ENCODE measurements around the gene MLF2.
"Not testable (repeated sequence)": the region's sequence is repeated elsewhere in the genome, so short reads cannot be mapped to it uniquely, and the experiment has no call there.

MLF2 gene

DNA sequence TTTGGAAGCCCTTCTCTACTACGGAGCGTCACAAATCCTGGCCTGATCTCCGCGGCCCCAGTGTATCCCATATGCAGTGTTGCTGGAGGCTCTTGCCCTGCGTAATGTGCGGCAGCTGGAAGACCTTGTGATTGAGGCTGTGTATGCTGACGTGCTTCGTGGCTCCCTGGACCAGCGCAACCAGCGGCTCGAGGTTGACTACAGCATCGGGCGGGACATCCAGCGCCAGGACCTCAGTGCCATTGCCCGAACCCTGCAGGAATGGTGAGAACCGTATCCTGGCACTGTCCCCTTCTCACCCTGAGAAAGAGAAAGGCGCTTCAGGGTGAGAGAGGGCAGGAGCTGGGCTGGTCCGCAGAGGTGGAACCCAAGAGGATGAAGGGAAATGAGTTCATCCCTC, 23.8 kb downstream of the MLF2 start:
- DNase-seq = no peak

DNA sequence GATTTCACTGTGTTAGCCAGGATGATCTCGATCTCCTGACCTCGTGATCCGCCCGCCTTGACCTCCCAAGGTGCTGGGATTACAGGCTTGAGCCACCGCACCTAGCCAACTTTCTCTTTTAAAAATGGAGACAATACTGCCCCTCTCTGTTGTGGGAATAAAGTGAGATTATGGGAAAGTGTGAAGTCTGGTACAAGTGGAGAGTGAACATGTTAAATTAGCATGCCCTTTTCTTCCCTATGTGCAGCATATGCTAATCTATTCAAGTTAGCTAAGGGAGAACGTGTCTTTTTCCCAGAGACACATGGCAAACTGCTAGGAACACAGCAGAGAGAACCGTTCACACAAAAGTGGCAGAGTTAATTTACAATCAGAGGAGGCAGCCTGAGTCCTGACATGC, 27.6 kb downstream of the MLF2 start:
- DNase-seq = no peak

DNA sequence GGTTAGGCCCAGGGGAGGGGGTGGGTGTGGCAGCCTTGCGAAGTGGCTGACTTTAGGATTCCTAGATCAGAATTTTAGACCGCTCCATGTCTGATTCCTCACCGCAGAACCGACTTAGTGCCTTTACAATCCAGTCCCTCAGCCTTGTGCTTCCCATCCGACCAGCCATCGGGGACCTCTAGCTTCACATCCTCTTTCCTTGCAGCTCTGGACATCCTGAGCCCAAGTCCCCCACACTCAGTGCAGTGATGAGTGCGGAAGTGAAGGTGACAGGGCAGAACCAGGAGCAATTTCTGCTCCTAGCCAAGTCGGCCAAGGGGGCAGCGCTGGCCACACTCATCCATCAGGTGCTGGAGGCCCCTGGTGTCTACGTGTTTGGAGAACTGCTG, 28.5 kb downstream of the MLF2 start:
- no peak for DNase-seq

DNA sequence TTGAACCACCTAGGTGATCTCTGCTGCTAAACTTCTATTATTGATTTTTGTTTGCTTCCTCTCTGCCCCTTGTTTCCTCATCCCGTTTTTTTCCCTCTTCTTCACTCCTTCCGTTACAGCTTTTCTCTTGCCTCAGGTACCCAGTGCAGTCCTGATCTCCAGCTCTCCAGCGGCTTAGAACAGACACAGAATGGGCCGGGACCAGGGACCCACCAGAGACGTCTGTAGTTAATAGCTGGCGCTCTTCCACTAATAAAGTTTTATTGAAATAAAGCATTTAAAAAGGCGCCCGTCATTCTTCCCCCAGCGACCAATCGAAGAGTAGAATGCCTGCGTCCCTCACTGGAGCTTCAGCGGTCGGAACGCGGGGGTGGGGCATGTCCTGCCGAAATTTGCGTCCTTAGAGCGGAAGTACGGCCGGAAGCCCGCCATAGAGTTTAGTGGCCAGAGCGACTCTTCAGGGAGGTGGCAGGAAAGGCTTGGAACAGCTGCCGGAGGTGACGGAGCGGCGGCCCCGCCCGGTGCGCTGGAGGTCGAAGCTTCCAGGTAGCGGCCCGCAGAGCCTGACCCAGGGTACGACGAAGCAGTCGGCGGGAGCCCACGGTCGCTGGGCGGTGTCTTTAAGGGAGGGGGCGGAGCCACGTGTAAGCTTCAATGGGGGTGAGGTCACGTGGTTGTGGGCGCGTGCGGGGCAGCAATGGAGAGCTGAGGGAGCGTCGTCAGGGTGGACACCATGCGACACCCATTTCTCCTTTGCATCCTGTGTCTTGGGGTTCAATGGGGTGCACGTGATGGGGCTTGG, 29.1 kb downstream of the MLF2 start, which contains the start of gene COPS7A:
TSS of gene COPS7A (plus strand) at position 440 of the 802 bp plus-strand sequence. CDS start 611 bp downstream, outside the sequence.
- peak; percentile 91 for DNase-seq

DNA sequence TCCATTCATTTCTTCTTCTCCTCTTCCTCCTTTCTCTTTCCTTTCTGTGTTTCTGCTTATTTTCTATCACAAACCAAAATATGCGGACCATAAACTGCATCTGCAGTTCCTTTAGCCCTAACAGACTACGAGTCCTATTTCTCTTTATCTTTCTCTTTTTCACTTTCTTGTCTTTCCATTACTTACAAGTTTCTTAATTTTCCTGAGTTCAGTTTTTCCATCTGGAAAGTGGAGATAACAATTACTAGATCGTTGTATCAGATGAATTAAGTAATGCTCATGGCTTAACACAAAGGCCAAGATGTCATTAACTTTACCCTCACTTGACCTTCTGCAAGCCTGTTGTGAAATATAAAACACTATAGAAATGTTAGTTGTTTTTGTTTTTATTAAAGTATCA, 30.1 kb downstream of the MLF2 start:
- DNase-seq = no peak

DNA sequence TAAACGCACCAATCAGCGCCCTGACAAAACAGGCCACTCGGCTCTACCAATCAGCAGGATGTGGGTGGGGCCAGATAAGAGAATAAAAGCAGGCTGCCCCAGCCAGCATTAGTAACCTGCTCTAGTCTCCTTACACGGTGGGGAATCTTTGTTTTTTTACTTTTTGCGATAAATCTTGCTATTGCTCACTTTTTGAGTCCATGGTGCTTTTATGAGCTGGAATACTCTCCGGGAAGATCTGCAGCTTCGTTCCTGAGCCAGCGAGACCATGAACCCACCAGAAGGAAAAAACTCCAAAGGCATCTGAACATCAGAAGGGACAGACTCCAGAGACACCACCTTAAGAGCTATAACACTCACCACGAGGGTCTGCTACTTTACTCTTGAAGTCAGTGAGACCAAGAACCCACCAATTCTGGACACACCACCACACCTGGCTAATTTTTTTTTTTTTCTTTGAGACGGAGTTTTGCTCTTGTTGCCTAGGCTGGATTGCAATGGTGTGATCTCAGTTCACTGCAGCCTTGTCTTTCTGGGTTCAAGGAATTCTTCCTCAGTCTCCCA, 36.0 kb downstream of the MLF2 start:
- DNase-seq = no peak

DNA sequence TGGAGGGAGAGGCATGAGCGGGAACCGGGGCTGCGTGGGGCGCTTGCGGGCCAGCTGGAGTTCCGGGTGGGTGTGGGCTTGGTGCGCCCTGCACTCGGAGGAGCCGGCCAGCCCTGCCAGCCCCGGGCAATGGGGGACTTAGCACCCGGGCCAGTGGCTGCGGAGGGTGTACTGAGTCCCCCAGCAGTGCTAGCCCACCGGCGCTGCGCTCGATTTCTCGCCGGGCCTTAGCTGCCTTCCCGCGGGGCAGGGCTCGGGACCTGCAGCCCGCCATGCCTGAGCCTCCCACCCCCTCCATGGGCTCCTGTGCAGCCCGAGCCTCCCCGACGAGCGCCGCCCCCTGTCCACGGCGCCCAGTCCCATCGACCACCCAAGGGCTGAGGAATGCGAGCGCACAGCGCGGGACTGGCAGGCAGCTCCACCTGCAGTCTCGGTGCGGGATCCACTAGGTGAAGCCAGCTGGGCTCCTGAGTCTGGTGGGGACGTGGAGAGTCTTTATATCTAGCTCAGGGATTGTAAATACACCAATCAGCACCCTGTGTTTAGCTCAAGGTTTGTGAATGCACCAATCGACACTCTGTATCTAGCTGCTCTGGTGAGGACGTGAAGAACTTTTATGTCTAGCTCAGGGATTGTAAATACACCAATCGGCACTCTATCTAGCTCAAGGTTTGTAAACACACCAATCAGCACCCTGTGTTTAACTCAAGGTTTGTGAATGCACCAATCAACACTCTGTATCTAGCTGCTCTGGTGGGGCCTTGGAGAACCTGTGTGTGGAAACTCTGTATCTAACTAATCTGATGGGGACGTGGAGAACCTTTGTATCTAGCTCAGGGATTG, 36.7 kb downstream of the MLF2 start:
- DNase-seq = not testable (repeated sequence)

DNA sequence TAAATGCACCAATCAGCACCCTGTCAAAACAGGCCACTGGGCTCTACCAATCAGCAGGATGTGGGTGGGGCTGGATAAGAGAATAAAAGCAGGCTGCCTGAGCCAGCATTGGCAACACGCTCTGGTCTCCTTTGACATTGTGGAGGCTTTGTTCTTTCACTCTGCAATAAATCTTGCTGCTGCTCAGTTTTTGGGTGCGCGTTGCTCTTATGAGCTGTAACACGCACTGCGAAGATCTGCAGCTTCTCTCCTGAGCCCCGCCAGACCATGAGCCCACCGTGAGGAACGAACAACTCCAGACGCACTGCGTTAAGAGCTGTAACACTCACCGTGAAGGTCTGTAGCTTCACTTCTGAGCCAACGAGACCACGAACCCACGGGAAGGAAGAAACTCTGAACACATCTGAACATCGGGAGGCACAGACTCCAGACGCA, 44.0 kb downstream of the MLF2 start:
- no peak for DNase-seq

DNA sequence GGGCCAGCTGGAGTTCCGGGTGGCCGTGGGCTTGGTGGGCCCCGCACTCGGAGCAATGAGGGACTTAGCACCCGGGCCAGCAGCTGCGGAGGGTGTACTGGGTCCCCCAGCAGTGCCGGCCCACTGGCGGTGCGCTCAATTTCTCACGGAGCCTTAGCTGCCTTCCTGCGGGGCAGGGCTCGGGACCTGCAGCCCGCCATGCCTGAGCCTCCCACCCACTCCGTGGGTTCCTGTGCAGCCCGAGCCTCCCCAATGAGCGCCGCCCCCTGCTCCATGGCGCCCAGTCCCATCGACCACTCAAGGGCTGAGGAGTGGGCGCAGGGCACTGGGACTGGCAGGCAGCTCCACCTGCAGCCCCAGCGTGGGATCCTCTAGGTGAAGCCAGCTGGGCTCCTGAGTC, 44.6 kb downstream of the MLF2 start:
- not testable (repeated sequence) for DNase-seq

DNA sequence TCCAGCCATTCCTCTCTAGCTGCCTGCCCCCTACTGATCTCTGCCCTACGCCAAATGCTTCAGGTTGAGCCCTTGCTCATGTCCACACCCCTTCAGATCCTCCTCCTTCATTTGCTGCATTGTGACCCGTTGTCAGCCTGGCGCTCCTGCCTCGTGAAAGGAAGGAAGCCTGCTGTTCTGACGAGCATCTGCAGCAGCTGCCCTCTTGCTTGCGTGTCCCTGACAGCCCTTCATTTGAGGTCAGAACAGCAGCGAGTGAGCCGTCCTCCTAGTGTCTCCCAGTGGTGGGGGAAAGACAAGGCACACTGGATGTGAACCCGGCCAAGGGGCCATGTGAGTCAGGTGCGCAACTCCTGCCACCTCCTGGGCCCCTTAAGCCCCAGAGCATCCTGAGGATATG, 49.3 kb downstream of the MLF2 start:
- no peak for DNase-seq

DNA sequence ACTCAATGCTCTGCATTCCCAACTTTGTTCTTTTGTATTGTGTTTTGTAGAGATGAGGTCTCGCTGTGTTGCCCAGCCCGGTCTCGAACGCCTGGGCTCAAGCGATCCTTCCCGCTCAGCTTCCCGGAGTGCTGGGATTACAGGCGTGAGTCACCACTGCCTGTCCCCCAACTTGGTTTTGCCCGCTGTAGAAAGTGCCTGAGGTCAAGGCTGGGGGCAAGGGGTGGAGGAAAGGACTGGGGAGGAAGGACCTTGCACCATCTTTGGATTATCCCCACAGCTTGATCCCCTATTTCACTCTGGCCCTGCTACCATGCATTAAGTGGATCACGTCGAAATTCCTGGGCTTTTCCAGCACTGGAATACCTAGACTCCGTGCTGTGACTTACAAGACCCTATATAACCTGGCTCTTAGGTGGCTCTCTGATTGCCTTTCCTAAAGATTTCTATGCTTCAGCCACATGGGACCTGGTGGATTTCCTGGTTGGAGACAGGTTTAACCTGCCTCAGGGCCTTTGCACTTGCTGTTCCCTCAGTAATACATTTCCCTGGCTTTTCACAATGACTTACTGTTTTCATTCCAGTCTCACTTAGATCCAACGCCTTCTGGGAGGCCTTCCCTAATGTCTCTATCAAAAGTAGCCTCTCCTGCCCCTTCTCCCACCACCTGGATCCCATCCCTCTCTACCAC, 51.7 kb downstream of the MLF2 start:
- no peak for DNase-seq

DNA sequence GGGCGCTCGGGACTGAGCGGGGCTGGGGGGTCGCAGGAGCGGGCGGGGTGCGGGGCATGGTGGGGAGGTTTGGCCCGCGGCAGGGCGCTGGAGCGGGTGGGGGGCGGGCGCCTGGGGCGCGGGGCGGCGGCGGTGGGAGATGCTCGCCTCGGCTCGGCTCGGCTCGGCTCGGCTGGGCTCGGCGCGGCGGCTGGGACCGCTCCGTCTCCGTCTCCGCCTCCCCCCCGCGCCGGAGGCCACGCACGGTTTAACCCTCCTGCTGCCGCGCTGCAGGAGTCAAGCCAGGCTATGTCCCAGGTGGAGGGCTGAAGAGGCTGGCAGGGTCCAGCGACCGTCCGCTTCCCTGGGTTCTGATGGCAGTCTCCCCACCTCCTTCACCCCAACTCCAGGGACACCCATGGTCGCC, 52.3 kb downstream of the MLF2 start, which contains the start of gene PIANP:
TSS of gene PIANP (minus strand) at position 170 of the 406 bp plus-strand sequence. CDS start 2,754 bp downstream, outside the sequence.
- peak; percentile 54 for DNase-seq

DNA sequence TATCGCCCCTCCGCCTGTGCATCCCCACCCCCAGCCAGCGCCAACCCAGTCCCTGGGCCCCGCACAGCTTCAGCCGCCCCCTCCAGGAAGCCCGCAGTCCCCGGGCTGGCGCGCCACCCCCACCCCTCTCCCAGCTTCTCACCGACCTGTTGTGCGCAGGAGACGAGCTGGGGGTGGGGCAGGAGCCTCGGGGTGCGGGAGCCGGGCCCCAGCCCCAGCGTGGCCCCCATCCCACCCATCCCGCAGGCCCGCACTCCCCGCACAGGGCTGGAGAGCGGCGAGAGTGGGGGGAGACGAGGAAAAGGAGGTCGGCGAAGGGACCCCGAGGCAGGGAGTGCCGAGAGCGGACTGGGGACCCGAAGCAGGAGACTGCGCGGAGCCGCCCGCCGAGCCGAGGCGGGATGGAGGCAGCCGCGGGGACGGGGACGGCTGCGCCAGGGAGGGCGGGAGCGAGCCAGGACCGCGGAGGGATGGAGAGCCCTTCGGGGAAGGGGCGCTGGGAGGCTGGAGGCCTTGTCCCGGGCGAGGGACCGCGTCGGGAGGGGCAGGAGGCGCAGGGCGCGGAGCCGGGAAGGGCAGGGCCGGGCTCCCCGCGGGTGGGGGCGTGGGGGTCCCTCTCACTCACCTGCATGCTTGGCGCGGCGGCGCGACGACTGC, 52.8 kb downstream of the MLF2 start:
- peak; percentile 24 for DNase-seq

DNA sequence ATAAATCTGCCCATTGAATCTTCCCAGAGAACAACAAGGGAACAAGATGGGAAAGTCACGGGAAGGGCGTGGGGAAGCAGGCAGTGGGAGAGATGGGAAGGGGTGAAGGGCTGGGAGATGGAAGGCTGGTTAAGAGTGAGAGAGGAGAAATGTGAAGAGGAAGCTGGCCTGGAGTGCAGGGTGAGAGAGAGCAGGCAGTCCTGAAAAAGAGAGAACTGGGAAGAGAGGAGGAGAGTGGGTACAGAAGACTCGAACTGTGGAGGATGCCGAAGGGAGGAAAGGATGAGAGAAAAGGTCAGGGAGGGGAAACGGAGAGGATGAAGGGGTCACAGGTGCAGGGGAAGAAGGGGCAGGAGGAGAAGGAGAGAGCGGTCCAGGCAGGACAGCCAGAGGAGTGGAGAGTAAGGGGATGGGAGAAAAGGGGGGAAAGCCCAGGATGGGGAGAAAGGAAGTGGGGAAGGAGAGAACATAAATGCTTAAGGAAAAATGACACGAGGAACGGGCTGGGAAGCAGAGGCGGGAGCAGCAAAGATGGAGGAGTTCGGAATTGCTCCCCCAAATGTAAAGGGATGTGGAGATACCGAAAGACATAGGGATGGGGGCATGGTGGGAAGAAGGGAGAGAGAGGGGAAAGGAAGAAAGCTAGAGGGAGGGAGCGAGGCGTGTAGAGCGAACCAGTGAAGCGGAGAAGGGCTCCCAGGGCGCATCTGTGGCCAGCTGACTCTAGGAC, 53.5 kb downstream of the MLF2 start:
- no peak for DNase-seq

DNA sequence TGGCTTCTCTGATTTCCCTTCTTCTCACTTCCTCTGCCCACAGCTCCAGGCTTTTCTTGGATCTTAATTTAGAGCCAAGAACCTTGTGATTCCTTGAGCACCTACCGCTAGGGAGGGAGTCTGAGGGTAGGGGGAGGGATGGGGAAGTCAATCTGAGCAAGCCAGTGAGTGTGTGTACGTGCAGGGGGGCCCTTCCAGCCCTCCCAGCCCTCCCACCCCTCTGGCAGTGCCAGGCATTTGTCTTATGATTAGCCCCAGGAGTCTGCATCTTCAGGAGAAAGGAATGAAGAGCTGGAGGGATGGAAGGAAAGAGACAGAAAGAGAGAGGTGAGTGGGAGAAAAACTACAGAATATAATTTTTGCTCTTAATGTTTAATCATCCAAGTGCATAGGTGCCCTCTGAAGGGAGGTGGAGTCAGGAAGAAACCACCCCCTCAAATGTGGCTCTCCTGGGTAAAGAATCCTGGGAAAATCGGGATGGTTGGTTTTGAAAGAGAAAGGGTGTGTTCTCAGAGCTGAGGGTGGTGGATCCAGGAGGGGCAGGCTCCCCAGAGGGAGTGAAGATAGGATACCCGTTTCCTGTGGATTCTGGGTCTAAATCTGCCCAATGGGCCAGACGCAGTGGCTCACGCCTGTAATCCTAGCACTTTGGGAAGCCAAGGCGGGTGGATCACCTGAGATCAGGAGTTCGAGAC, 54.4 kb downstream of the MLF2 start:
- no peak for DNase-seq

Data from activated CD8-positive, alpha-beta memory T cell treated with anti-CD3 and anti-CD28 coated beads, Interleukin-2, amount 50 U/mL, for 4 hours (primary cell).